NCI-H460 (cell line): ENCODE results near the gene TSSK2. TPM values are rescaled to one million over a fixed set of nuclear protein-coding genes. Genes with fewer than 3 reads are reported as not detected.
A peak's percentile ranks its signal among the peaks of the same experiment; 100 is the strongest.

Experiments
- DNase-seq: peaks from one replicate; pipeline ENCODE4 v3.0.0-alpha.2; 2016; ENCODE audit warnings: low read depth; ENCODE audit errors: extremely low read depth
- total RNA-seq: library from RNA; depleted of rRNA; stranded (reverse); fragments of >200 nt; shearing (Covaris generic); gene quantifications from 2 replicates; pipeline ENCODE4 v1.2.3, GENCODE V29; 2014; rRNA removed

The TSSK2 gene
- total RNA-seq, 1 experiment from 2014 or later = not detected

GRCh38 chr22:19179497-19180048 lies 48.5 kb downstream of the TSSK2 start:
- peak; percentile 58 for DNase-seq

GRCh38 chr22:19180234-19180633 lies 49.1 kb downstream of the TSSK2 start:
- no peak for DNase-seq

GRCh38 chr22:19180740-19181410 lies 49.8 kb downstream of the TSSK2 start:
- DNase-seq = no peak

GRCh38 chr22:19181786-19182471 lies 50.8 kb downstream of the TSSK2 start:
- DNase-seq = no peak

Other genes with a start within 250 kb of the TSSK2 start
- gene DGCR6, start 225.0 kb upstream of the TSSK2 start, total RNA-seq = 0.35 and 3.0 TPM in 2 replicates
- gene PRODH, start 195.0 kb upstream of the TSSK2 start, total RNA-seq = 0.23 and 0.40 TPM in 2 replicates
- 15.0 and 16.7 TPM in 2 replicates for gene DGCR2, start 8.9 kb upstream of the TSSK2 start, total RNA-seq
- 7.3 and 7.8 TPM in 2 replicates for gene ESS2, start 13.3 kb downstream of the TSSK2 start, total RNA-seq
- gene GSC2, start 19.0 kb downstream of the TSSK2 start, total RNA-seq = not detected in 2 replicates
- gene SLC25A1, start 47.4 kb downstream of the TSSK2 start, total RNA-seq = 34.6 and 42.3 TPM in 2 replicates
- 2.0 and 2.6 TPM in 2 replicates for gene CLTCL1, start 160.4 kb downstream of the TSSK2 start, total RNA-seq